ENCODE measurements around the gene GABARAPL2. TPM values are rescaled to one million over a fixed set of nuclear protein-coding genes. Genes with fewer than 3 reads are reported as not detected.

The GABARAPL2 gene
- total RNA-seq, 2 experiments from 2014 or later: 60.7 to 66.2 TPM

GRCh38 chr16:75558846-75559401 lies 7.3 kb upstream of the GABARAPL2 start:
- Mint-ChIP-seq H3K4me3 (no peak overlapping the region), H3K9me3 (no peaks in the 10 kb centered on the region), H3K36me3 (ENCODE audit: low read depth) (no peaks in the 10 kb centered on the region), H3K4me1 (peaks cover 12% of the 10 kb centered on the region), H3K27me3 (peaks cover 19% of the 10 kb centered on the region), H3K27ac (no peak overlapping the region)
- ChIA-PET POLR2A (interaction anchor here (0.6 kb wide), 1 partner anchor 69 kb away, joined by 3 read pairs; no protein-coding TSS in a partner anchor), CTCF (interaction anchor here (0.6 to 0.9 kb wide), 2 partner anchors 125 to 224 kb away, joined by 3 read pairs; no protein-coding TSS in a partner anchor)
- DNase-seq: no peak

- peaks cover 18% of the 10 kb centered on the region for H3K27me3 Mint-ChIP-seq
- CTCF ChIA-PET: interaction anchor here (0.9 to 1.5 kb wide), 3 partner anchors 9 to 126 kb away, joined by 3 to 4 read pairs (median 3); no protein-coding TSS in a partner anchor
- H3K9me3 Mint-ChIP-seq: no peaks in the 10 kb centered on the region
- no peak overlapping the region for H3K27ac Mint-ChIP-seq
- no peak for DNase-seq
- H3K4me3 Mint-ChIP-seq: no peak overlapping the region
- POLR2A ChIA-PET: interaction anchor here (0.6 kb wide), 1 partner anchor 69 kb away, joined by 3 read pairs; no protein-coding TSS in a partner anchor
- H3K36me3 Mint-ChIP-seq (ENCODE audit: low read depth): no peaks in the 10 kb centered on the region
- peaks cover 11% of the 10 kb centered on the region for H3K4me1 Mint-ChIP-seq
Measured at GRCh38 chr16:75559564-75560372, 6.4 kb upstream of the GABARAPL2 start.

GRCh38 chr16:75565640-75566039 lies 539 bp upstream of the GABARAPL2 start:
- POLR2A ChIA-PET: interaction anchor here (0.6 to 0.8 kb wide), 2 partner anchors 49 to 57 kb away, joined by 3 to 5 read pairs; partner anchors contain the start of gene ADAT1

GRCh38 chr16:75566758-75567255 lies 628 bp downstream of the GABARAPL2 start:
- peak overlapping the region; percentile 78 for H3K27ac Mint-ChIP-seq
- no peaks in the 10 kb centered on the region for H3K9me3 Mint-ChIP-seq
- H3K4me3 Mint-ChIP-seq: peak overlapping the region; percentile 91
- H3K4me1 Mint-ChIP-seq: peaks cover 42% of the 10 kb centered on the region
- peaks cover 13% of the 10 kb centered on the region for H3K27me3 Mint-ChIP-seq
- ChIA-PET POLR2A (no interaction called here), CTCF (interaction anchor here (0.6 to 2.3 kb wide), 4 partner anchors 10 to 1127 kb away, joined by 3 to 6 read pairs (median 3); partner anchors contain the start of gene TMEM231)
- DNase-seq: peak; percentile 35
- H3K36me3 Mint-ChIP-seq (ENCODE audit: low read depth): peaks cover 14% of the 10 kb centered on the region

More at GRCh38 chr16:75565640-75566039, 539 bp upstream of the GABARAPL2 start:
- peaks cover 13% of the 10 kb centered on the region for H3K27me3 Mint-ChIP-seq
- peak overlapping the region; percentile 92 for H3K27ac Mint-ChIP-seq
- H3K4me1 Mint-ChIP-seq: peaks cover 38% of the 10 kb centered on the region
- CTCF ChIA-PET: interaction anchor here (0.8 to 2.9 kb wide), 8 partner anchors 9 to 82 kb away, joined by 3 to 11 read pairs (median 3); partner anchors contain the start of genes KARS1, TERF2IP and TMEM231
- H3K9me3 Mint-ChIP-seq: no peaks in the 10 kb centered on the region
- H3K36me3 Mint-ChIP-seq (ENCODE audit: low read depth): peaks cover 9% of the 10 kb centered on the region
- DNase-seq: no peak
- peak overlapping the region; percentile 91 for H3K4me3 Mint-ChIP-seq

- Mint-ChIP-seq H3K27me3 (peaks cover 8% of the 10 kb centered on the region), H3K36me3 (ENCODE audit: low read depth) (peaks cover 19% of the 10 kb centered on the region), H3K4me1 (peaks cover 42% of the 10 kb centered on the region), H3K9me3 (no peaks in the 10 kb centered on the region), H3K4me3 (peak overlapping the region; percentile 91), H3K27ac (peak overlapping the region; percentile 80)
- POLR2A ChIA-PET: no interaction called here
- CTCF ChIA-PET: interaction anchor here (1.6 kb wide), 1 partner anchor 12 kb away, joined by 3 read pairs; the partner anchor contains the start of gene TMEM231
- DNase-seq: no peak
Measured at GRCh38 chr16:75567911-75568310, 1.7 kb downstream of the GABARAPL2 start.

GRCh38 chr16:75570396-75571065 lies 4.4 kb downstream of the GABARAPL2 start:
- Mint-ChIP-seq H3K4me3 (no peak overlapping the region), H3K27ac (no peak overlapping the region)

GRCh38 chr16:75572864-75573542 lies 6.8 kb downstream of the GABARAPL2 start:
- POLR2A ChIA-PET: interaction anchor here (0.7 kb wide), 1 partner anchor 48 kb away, joined by 3 read pairs; no protein-coding TSS in a partner anchor
- CTCF ChIA-PET: interaction anchor here (0.9 kb wide), 1 partner anchor 12 kb away, joined by 3 read pairs; no protein-coding TSS in a partner anchor
- Mint-ChIP-seq H3K4me3 (no peak overlapping the region), H3K27me3 (no peaks in the 10 kb centered on the region), H3K36me3 (ENCODE audit: low read depth) (peaks cover 31% of the 10 kb centered on the region), H3K27ac (no peak overlapping the region), H3K4me1 (peaks cover 23% of the 10 kb centered on the region), H3K9me3 (no peaks in the 10 kb centered on the region)
- no peak for DNase-seq

More at GRCh38 chr16:75570396-75571065, 4.4 kb downstream of the GABARAPL2 start:
- POLR2A ChIA-PET: no interaction called here
- DNase-seq: no peak
- H3K9me3 Mint-ChIP-seq: no peaks in the 10 kb centered on the region
- CTCF ChIA-PET: interaction anchor here (0.5 to 2.1 kb wide), 2 partner anchors 53 to 127 kb away, joined by 3 to 5 read pairs; no protein-coding TSS in a partner anchor
- peaks cover 27% of the 10 kb centered on the region for H3K36me3 Mint-ChIP-seq (ENCODE audit: low read depth)
- H3K27me3 Mint-ChIP-seq: no peaks in the 10 kb centered on the region
- peaks cover 35% of the 10 kb centered on the region for H3K4me1 Mint-ChIP-seq

- H3K4me1 Mint-ChIP-seq: peaks cover 20% of the 10 kb centered on the region
- no peaks in the 10 kb centered on the region for H3K9me3 Mint-ChIP-seq
- POLR2A ChIA-PET: interaction anchor here (0.6 kb wide), 1 partner anchor 41 kb away, joined by 7 read pairs; no protein-coding TSS in a partner anchor
- H3K36me3 Mint-ChIP-seq (ENCODE audit: low read depth): peaks cover 37% of the 10 kb centered on the region
- no peaks in the 10 kb centered on the region for H3K27me3 Mint-ChIP-seq
- peak overlapping the region; percentile 69 for H3K27ac Mint-ChIP-seq
- DNase-seq: no peak
- CTCF ChIA-PET: no interaction called here
- H3K4me3 Mint-ChIP-seq: no peak overlapping the region
Measured at GRCh38 chr16:75573955-75574354, 7.8 kb downstream of the GABARAPL2 start.

GRCh38 chr16:75575958-75576357 lies 9.8 kb downstream of the GABARAPL2 start:
- H3K9me3 Mint-ChIP-seq: no peaks in the 10 kb centered on the region
- ChIA-PET CTCF (interaction anchor here (0.9 to 1.4 kb wide), 2 partner anchors 10 to 58 kb away, joined by 3 to 4 read pairs; partner anchors contain the start of gene GABARAPL2), POLR2A (no interaction called here)
- DNase-seq: no peak
- no peak overlapping the region for H3K4me3 Mint-ChIP-seq
- H3K27ac Mint-ChIP-seq: no peak overlapping the region
- H3K27me3 Mint-ChIP-seq: no peaks in the 10 kb centered on the region
- H3K36me3 Mint-ChIP-seq (ENCODE audit: low read depth): peaks cover 44% of the 10 kb centered on the region
- H3K4me1 Mint-ChIP-seq: peaks cover 19% of the 10 kb centered on the region

- Mint-ChIP-seq H3K36me3 (ENCODE audit: low read depth) (peaks cover 43% of the 10 kb centered on the region), H3K4me3 (no peak overlapping the region), H3K27ac (no peak overlapping the region), H3K27me3 (no peaks in the 10 kb centered on the region), H3K4me1 (peaks cover 15% of the 10 kb centered on the region), H3K9me3 (no peaks in the 10 kb centered on the region)
- CTCF ChIA-PET: interaction anchor here (0.6 to 1.4 kb wide), 3 partner anchors 11 to 61 kb away, joined by 3 to 4 read pairs (median 3); partner anchors contain the start of gene GABARAPL2
- POLR2A ChIA-PET: no interaction called here
- DNase-seq: no peak
Measured at GRCh38 chr16:75576384-75576811, 10.2 kb downstream of the GABARAPL2 start.

- Mint-ChIP-seq H3K9me3 (no peaks in the 10 kb centered on the region), H3K27me3 (no peaks in the 10 kb centered on the region), H3K4me1 (peaks cover 14% of the 10 kb centered on the region), H3K4me3 (no peak overlapping the region), H3K36me3 (ENCODE audit: low read depth) (peaks cover 35% of the 10 kb centered on the region), H3K27ac (no peak overlapping the region)
- ChIA-PET CTCF (interaction anchor here (0.6 kb wide), 2 partner anchors 14 to 911 kb away, joined by 3 read pairs; no protein-coding TSS in a partner anchor), POLR2A (interaction anchor here (0.6 kb wide), 1 partner anchor 65 kb away, joined by 3 read pairs; no protein-coding TSS in a partner anchor)
- no peak for DNase-seq
Measured at GRCh38 chr16:75578212-75578611, 12.0 kb downstream of the GABARAPL2 start.
